H1 (cell line): ENCODE data around the gene CMTR1. TPM values are rescaled to one million over a fixed set of nuclear protein-coding genes. Genes with fewer than 3 reads are reported as not detected.

Source experiments
- CEBPB ChIP-seq: IDR thresholded peaks from 2 replicates; pipeline ENCODE4 v1.6.1; 2012; ENCODE audit warnings: low read depth, low read length
- E2F6 ChIP-seq: IDR thresholded peaks from 2 replicates; pipeline ENCODE4 v1.6.1; 2012; ENCODE audit warnings: inconsistent platforms
- SIX5 ChIP-seq: IDR thresholded peaks from 2 replicates; pipeline ENCODE4 v1.6.1; 2011; ENCODE audit warnings: mild to moderate bottlenecking, low read depth, low read length
- TAF1 ChIP-seq: IDR thresholded peaks from 2 replicates; pipeline ENCODE4 v1.6.1; 2011; ENCODE audit warnings: mild to moderate bottlenecking, low read depth, low read length
- polyA plus RNA-seq, 7 experiments: library from polyadenylated mRNA; depleted of rRNA in 3 of 7; stranded (reverse) in 5 of 7; unstranded in 2 of 7; fragments of >200 nt in 5 of 7; fragments of 200-250 nt in 2 of 7; gene quantifications; 1 replicate in 5 of 7; 2 replicates in 1 of 7; 4 replicates in 1 of 7; pipeline versions ENCODE4 v1.2.1 to v1.2.3, GENCODE V29; 2011 to 2013; ENCODE audit warnings: missing spikeins in 2 of 7, mixed read lengths in 2 of 7
- total RNA-seq: library from RNA; stranded (reverse); fragmentation: NEBNext Ultra II Directional; extraction: Animal tissue kit (Norgen Biotek cat#: 25700); gene quantifications from 2 replicates; pipeline ENCODE4 v1.2.1, GENCODE V29; 2021

Gene CMTR1
- total and polyA plus RNA-seq, 2 of the 8 experiments (the other 6 are each of a cell fraction or from before 2014, with no cell fraction given) = 15.2 to 33.1 TPM

GRCh38 chr6:37389857-37390256, 43.2 kb upstream of the CMTR1 start (continued):
- TF ChIP-seq E2F6 (no peak), CEBPB (no peak), SIX5 (no peak), TAF1 (no peak)
